ENCODE measurements around the gene VPS13A. TPM values are rescaled to one million over a fixed set of nuclear protein-coding genes. Genes with fewer than 3 reads are reported as not detected.

VPS13A gene
- total and polyA plus RNA-seq, 2 of the 13 experiments (the other 11 are each of a cell fraction or from before 2014, with no cell fraction given), result 20.4 to 20.7 TPM

DNA sequence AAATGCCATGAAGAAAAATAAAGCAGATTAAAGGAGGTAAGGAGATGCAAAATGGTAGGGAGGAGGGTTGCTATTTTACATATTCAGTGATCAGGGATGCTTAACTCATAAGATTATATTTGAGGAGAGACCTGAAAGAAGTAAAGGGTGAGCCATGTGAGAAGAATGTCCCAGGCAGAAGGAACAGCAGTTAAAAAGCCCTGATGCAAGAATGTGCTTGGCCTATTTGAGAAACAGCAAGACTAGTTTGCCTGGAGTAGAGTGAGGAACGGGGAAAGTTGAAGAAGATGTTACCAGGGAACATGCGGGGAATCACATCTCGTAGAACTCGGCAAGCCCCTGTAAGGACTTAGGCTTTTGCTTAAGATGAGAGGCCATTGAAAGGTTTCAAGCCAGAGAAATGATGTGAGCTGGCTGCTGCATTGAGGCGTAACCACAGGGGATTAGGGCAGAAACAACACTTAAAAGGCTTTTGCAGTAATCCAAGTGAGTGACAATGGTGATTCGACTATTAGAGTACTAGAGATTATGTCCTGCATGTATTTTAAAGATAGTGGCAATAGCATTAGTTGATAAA is 198.7 kb downstream of the VPS13A start:
- in situ Hi-C loops (cut with HindIII; ENCODE audit: extremely low pct_ligation_motif_present, low pct_unique_long_range_greater_than_20kb), result no loop called here
- TF ChIP-seq BRCA1 (CRISPR knock-in tag; IDR thresholded peaks at IDR 0.05) (no peak), ZGPAT (CRISPR knock-in tag; IDR thresholded peaks at IDR 0.05) (no peak), KMT2A (CRISPR knock-in tag; IDR thresholded peaks at IDR 0.05) (no peak), SRF (IDR thresholded peaks at IDR 0.05; ENCODE audit: low read depth, low read length) (no peak), ZC3H13 (CRISPR knock-in tag; IDR thresholded peaks at IDR 0.05) (no peak), ZNF407 (CRISPR knock-in tag; IDR thresholded peaks at IDR 0.05; ENCODE audit: not compliant biosample characterization) (no peak), SALL2 (CRISPR knock-in tag; IDR thresholded peaks at IDR 0.05) (no peak), REL (CRISPR knock-in tag; conservative IDR thresholded peaks at IDR 0.05) (no peak), RFX1 (IDR thresholded peaks at IDR 0.05) (no peak), ATF1 (CRISPR knock-in tag; IDR thresholded peaks at IDR 0.05) (no peak)
- TF ChIP-seq, protein P1, sequence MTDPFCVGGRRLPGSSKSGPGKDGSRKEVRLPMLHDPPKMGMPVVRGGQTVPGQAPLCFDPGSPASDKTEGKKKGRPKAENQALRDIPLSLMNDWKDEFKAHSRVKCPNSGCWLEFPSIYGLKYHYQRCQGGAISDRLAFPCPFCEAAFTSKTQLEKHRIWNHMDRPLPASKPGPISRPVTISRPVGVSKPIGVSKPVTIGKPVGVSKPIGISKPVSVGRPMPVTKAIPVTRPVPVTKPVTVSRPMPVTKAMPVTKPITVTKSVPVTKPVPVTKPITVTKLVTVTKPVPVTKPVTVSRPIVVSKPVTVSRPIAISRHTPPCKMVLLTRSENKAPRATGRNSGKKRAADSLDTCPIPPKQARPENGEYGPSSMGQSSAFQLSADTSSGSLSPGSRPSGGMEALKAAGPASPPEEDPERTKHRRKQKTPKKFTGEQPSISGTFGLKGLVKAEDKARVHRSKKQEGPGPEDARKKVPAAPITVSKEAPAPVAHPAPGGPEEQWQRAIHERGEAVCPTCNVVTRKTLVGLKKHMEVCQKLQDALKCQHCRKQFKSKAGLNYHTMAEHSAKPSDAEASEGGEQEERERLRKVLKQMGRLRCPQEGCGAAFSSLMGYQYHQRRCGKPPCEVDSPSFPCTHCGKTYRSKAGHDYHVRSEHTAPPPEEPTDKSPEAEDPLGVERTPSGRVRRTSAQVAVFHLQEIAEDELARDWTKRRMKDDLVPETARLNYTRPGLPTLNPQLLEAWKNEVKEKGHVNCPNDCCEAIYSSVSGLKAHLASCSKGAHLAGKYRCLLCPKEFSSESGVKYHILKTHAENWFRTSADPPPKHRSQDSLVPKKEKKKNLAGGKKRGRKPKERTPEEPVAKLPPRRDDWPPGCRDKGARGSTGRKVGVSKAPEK (CRISPR knock-in tag; IDR thresholded peaks at IDR 0.05; ENCODE audit: borderline replicate concordance), result no peak
- TF ChIP-seq, protein P2, sequence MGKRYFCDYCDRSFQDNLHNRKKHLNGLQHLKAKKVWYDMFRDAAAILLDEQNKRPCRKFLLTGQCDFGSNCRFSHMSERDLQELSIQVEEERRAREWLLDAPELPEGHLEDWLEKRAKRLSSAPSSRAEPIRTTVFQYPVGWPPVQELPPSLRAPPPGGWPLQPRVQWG (CRISPR knock-in tag; IDR thresholded peaks at IDR 0.05; ENCODE audit: borderline replicate concordance, low read depth), result no peak

More for the DNA sequence above, 198.7 kb downstream of the VPS13A start:
- H3K4me2 ChIP-seq (ENCODE audit: low read depth, low read length), result no peak overlapping the region
- no peak for DNase-seq (ENCODE audit: low spot score)
- H3K4me1 ChIP-seq (ENCODE audit: insufficient read depth, low read length), result no peaks in the 10 kb centered on the region
- ATAC-seq, result no peak
- ChIA-PET CTCF (ENCODE audit: low intra/inter-chr PET ratio, low total read pairs) (no interaction called here), POLR2A (no interaction called here)
- peaks cover 3 to 4% of the 10 kb centered on the region in 2 experiments; a peak in 3 of 5 replicates for H3K36me3 ChIP-seq (replicated peaks in 1 of 2; ENCODE audit: control insufficient read depth in 1 of 2, insufficient read depth in 2 of 2, low read length in 2 of 2)
- no peak overlapping the region for H3K27ac ChIP-seq (ENCODE audit: extremely low read length, insufficient read depth, low read length)
- no peak overlapping the region for H3K9ac ChIP-seq (ENCODE audit: insufficient read depth, low read depth, low read length)
- no peaks in the 10 kb centered on the region for H3K79me2 ChIP-seq (ENCODE audit: insufficient read depth, low read length)
- H3K4me3 ChIP-seq (replicated peaks in 1 of 3; ENCODE audit: insufficient read depth in 1 of 3, low read depth in 2 of 3, low read length in 3 of 3), result no peak overlapping the region
- intact Hi-C loops (cut with micrococcal nuclease; ENCODE audit: unreplicated experiment), result no loop called here
- no TSS peak for BruUV-seq (replicated peaks)
- H3K9me3 ChIP-seq (ENCODE audit: low read length), result no peaks in the 10 kb centered on the region
- no peak for FAIRE-seq
- no peak overlapping the region for H2AFZ ChIP-seq (ENCODE audit: low read length)
- H3K27me3 ChIP-seq (ENCODE audit: control insufficient read depth in 1 of 2, insufficient read depth in 2 of 2, low read length in 2 of 2), result no peaks in the 10 kb centered on the region
- WGBS (ENCODE audit: low lambda C conversion rate), result 96% methylated on average over 6 of the region's 6 CpGs
- no peaks in the 10 kb centered on the region for H4K20me1 ChIP-seq (ENCODE audit: insufficient read depth, low read length)

Data from HepG2 (cell line).